SK-N-SH treated with all-trans-retinoic acid at 6 μM for 48 hours (cell line): ENCODE measurements around the gene HOXC4.

Experiments
- ATAC-seq: fragments of 200-7000 bp; cut with Tn5 transposase; 3 replicates; pipeline ENCODE4 v1.9.1; 2020; ENCODE audit warnings: mild to moderate bottlenecking, moderate library complexity
- ARNTL ChIP-seq: fragments of 450-650 bp; formaldehyde crosslinking; IDR thresholded peaks from 2 replicates; pipeline ENCODE4 v1.5.0; 2020; ENCODE audit warnings: low read depth, mild to moderate bottlenecking, moderate library complexity, borderline replicate concordance
- CREB5 ChIP-seq: fragments of 250-450 bp; sonication (Bioruptor Pico); IDR thresholded peaks from 2 replicates; pipeline ENCODE4 v1.5.1; 2020; ENCODE audit warnings: low read depth, mild to moderate bottlenecking, moderate library complexity
- CSDC2 ChIP-seq: fragments of 250-450 bp; sonication (Bioruptor Pico); IDR thresholded peaks from 2 replicates; pipeline ENCODE4 v1.5.0; 2020; ENCODE audit warnings: mild to moderate bottlenecking, moderate library complexity
- CSRNP3 ChIP-seq: fragments of 250-450 bp; sonication (Bioruptor Pico); IDR thresholded peaks from 2 replicates; pipeline ENCODE4 v1.5.1; 2021; ENCODE audit warnings: mild to moderate bottlenecking, moderate library complexity
- ESRRG ChIP-seq: fragments of 250-450 bp; sonication (Bioruptor Pico); IDR thresholded peaks from 2 replicates; pipeline ENCODE4 v1.6.1; 2021; ENCODE audit warnings: mild to moderate bottlenecking
- ISL1 ChIP-seq: fragments of 250-450 bp; sonication (Bioruptor Pico); IDR thresholded peaks from 2 replicates; pipeline ENCODE4 v2.1.2; 2022; ENCODE audit warnings: mild to moderate bottlenecking, moderate library complexity
- OSR1 ChIP-seq: fragments of 250-450 bp; sonication (Bioruptor Pico); IDR thresholded peaks from 2 replicates; pipeline ENCODE4 v1.8.0; 2022; ENCODE audit warnings: moderate library complexity, mild to moderate bottlenecking, inconsistent platforms
- PATZ1 ChIP-seq: fragments of 250-450 bp; sonication (Bioruptor Pico); IDR thresholded peaks from 2 replicates; pipeline ENCODE4 v1.8.0; 2020; ENCODE audit warnings: mild to moderate bottlenecking, moderate library complexity, borderline replicate concordance
- SNAI2 ChIP-seq: fragments of 250-450 bp; sonication (Bioruptor Pico); IDR thresholded peaks from 2 replicates; pipeline ENCODE4 v1.5.0; 2020; ENCODE audit warnings: mild to moderate bottlenecking, moderate library complexity
- TOX ChIP-seq: fragments of 250-450 bp; sonication (Bioruptor Pico); IDR thresholded peaks from 2 replicates; pipeline ENCODE4 v1.8.0; 2021; ENCODE audit warnings: mild to moderate bottlenecking, moderate library complexity, borderline replicate concordance
- TSHZ2 ChIP-seq: fragments of 250-450 bp; sonication (Bioruptor Pico); IDR thresholded peaks from 2 replicates; pipeline ENCODE4 v1.5.0; 2020; ENCODE audit warnings: mild to moderate bottlenecking, moderate library complexity
- ZC3H10 ChIP-seq: fragments of 250-450 bp; sonication (Bioruptor Pico); IDR thresholded peaks from 2 replicates; pipeline ENCODE4 v1.5.1; 2021; ENCODE audit warnings: mild to moderate bottlenecking, moderate library complexity
- ZFP3 ChIP-seq: fragments of 250-450 bp; sonication (Bioruptor Pico); IDR thresholded peaks from 2 replicates; pipeline ENCODE4 v1.5.0; 2020; ENCODE audit warnings: mild to moderate bottlenecking, moderate library complexity
- ZNF565 ChIP-seq: fragments of 450-650 bp; formaldehyde crosslinking; conservative IDR thresholded peaks from 2 replicates; pipeline ENCODE4 v1.5.0; 2020; ENCODE audit warnings: low read depth, mild to moderate bottlenecking, moderate library complexity
- ZNF8 ChIP-seq: fragments of 450-650 bp; formaldehyde crosslinking; IDR thresholded peaks from 2 replicates; pipeline ENCODE4 v1.5.0; 2020; ENCODE audit warnings: mild to moderate bottlenecking, moderate library complexity

HOXC4 gene

GRCh38 chr12:54010972-54011664, 42.5 kb upstream of the HOXC4 start:
- no peak for ATAC-seq
- TF ChIP-seq ZC3H10 (CRISPR knock-in tag) (no peak), CREB5 (CRISPR knock-in tag) (no peak), SNAI2 (CRISPR knock-in tag) (no peak), ZNF565 (CRISPR knock-in tag) (no peak), ISL1 (no peak), CSDC2 (CRISPR knock-in tag) (no peak), CSRNP3 (CRISPR knock-in tag) (no peak), ZNF8 (no peak)

- TF ChIP-seq ARNTL (CRISPR knock-in tag), result no peak
- no peak for TF ChIP-seq ZFP3 (CRISPR knock-in tag)
- no peak for TF ChIP-seq ZC3H10 (CRISPR knock-in tag)
- no peak for TF ChIP-seq TOX (CRISPR knock-in tag)
- TF ChIP-seq CSRNP3 (CRISPR knock-in tag), result no peak
- no peak for ATAC-seq
Observed at GRCh38 chr12:54011665-54012532, 41.7 kb upstream of the HOXC4 start.

GRCh38 chr12:54012631-54013409, 40.8 kb upstream of the HOXC4 start:
- no peak for ATAC-seq
- no peak for TF ChIP-seq ZFP3 (CRISPR knock-in tag)
- no peak for TF ChIP-seq SNAI2 (CRISPR knock-in tag)
- TF ChIP-seq TSHZ2 (CRISPR knock-in tag), result no peak
- no peak for TF ChIP-seq ARNTL (CRISPR knock-in tag)
- no peak for TF ChIP-seq PATZ1
- no peak for TF ChIP-seq CREB5 (CRISPR knock-in tag)
- TF ChIP-seq OSR1 (CRISPR knock-in tag), result no peak
- TF ChIP-seq ISL1, result no peak
- no peak for TF ChIP-seq ESRRG (CRISPR knock-in tag)
